LNCaP clone FGC (cell line): ENCODE data around the gene DDX1.

Source experiments
- DNase-seq: peaks from one replicate; pipeline ENCODE4 v3.0.0-alpha.2; 2011; ENCODE audit warnings: low read depth
- H3K4me3 ChIP-seq: 2 replicates; pipeline ENCODE4 v1.5.1; 2011; ENCODE audit warnings: mild to moderate bottlenecking, low read depth, low read length, control low read depth
- CTCF ChIP-seq: IDR thresholded peaks from 2 replicates; pipeline ENCODE4 v1.5.1; 2012; ENCODE audit warnings: mild to moderate bottlenecking; ENCODE audit not compliant: control insufficient read depth, insufficient read depth; ENCODE audit errors: extremely low read depth

The DDX1 gene

GRCh38 chr2:15660491-15661294 is 69.0 kb downstream of the DDX1 start:
- H3K4me3 ChIP-seq: no peak overlapping the region
- DNase-seq: no peak
- no peak for TF ChIP-seq CTCF

GRCh38 chr2:15661295-15661569 is 69.6 kb downstream of the DDX1 start:
- no peak overlapping the region for H3K4me3 ChIP-seq
- no peak for DNase-seq
- no peak for TF ChIP-seq CTCF

- no peak for TF ChIP-seq CTCF
- DNase-seq: no peak
- H3K4me3 ChIP-seq: no peak overlapping the region
These were observed 70.4 kb downstream of the DDX1 start for GRCh38 chr2:15662026-15662425.

GRCh38 chr2:15662579-15662978 is 70.9 kb downstream of the DDX1 start:
- no peak for DNase-seq
- no peak for TF ChIP-seq CTCF
- H3K4me3 ChIP-seq: no peak overlapping the region

- DNase-seq: no peak
- no peak overlapping the region for H3K4me3 ChIP-seq
- no peak for TF ChIP-seq CTCF
These were observed 72.1 kb downstream of the DDX1 start for GRCh38 chr2:15663802-15664201.

- H3K4me3 ChIP-seq: no peak overlapping the region
- TF ChIP-seq CTCF: no peak
- no peak for DNase-seq
These were observed 72.8 kb downstream of the DDX1 start for GRCh38 chr2:15664273-15665066.
